OCI-LY1 (cell line): ENCODE measurements around the gene MYO1D.

Experiments
- CTCF ChIP-seq: fragments of 200-600 bp; sonication (generic), shearing (Covaris generic); IDR thresholded peaks from 2 replicates; pipeline ENCODE4 v1.5.1; 2017; ENCODE audit warnings: mild to moderate bottlenecking, antibody characterized with exemption, low read length, moderate library complexity, mixed read lengths
- EZH2 ChIP-seq: fragments of 200-600 bp; sonication (generic), shearing (Covaris generic); IDR thresholded peaks from 2 replicates; pipeline ENCODE4 v1.8.0; 2017; ENCODE audit warnings: borderline replicate concordance, mixed run types, mild to moderate bottlenecking, antibody characterized with exemption, low read length, moderate library complexity, mixed read lengths

- no peak for TF ChIP-seq CTCF
- no peak for TF ChIP-seq EZH2
Observed at GRCh38 chr17:32870969-32871368, 6.0 kb downstream of the MYO1D start.
